Upper lobe of left lung (tissue), 4 donors: ENCODE results near the gene FGB.

Experiments
- CTCF ChIP-seq, 6 experiments: fragments of 450-650 bp in 4 of 6; fragments of 200-600 bp in 2 of 6; sonication (generic) in 2 of 6; IDR thresholded peaks; one replicate each; pipeline ENCODE4 v1.5.1; 2016 to 2019; ENCODE audit warnings: antibody characterized with exemption in 6 of 6
- EP300 ChIP-seq, 4 donors: sonication (generic); formaldehyde crosslinking; IDR thresholded peaks; one replicate each; pipeline ENCODE4 v1.5.1; 2017; ENCODE audit warnings: antibody characterized with exemption in 4 of 4, control low read depth in 2 of 4
- POLR2A ChIP-seq, 4 donors: fragments of 450-650 bp; IDR thresholded peaks; one replicate each; pipeline ENCODE4 v1.5.1; 2016 to 2017; ENCODE audit warnings: antibody characterized with exemption in 4 of 4, mild to moderate bottlenecking in 2 of 4
- POLR2AphosphoS5 ChIP-seq, 2 donors: sonication (generic); formaldehyde crosslinking; IDR thresholded peaks; one replicate each; pipeline ENCODE4 v1.5.1; 2017; ENCODE audit warnings: antibody characterized with exemption in 2 of 2

DNA sequence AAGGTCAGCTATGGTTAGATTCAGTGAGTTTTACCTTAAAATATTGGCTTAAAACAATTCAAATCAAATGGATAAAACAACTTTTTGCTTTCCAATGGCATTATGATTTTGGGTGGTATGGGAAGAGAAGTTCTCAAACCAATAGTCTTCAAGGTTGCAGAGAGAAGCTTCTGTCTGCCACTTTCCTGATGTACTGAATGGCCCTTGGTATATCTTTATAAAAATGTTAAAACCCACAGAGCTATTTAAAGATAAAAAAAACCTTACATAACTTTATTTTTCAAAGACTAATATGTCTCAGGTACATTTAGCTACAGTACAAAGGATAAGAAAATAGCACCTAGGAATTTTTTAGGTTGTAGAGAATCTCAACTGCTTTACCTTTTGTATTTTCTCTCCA lies 20.9 kb downstream of the FGB start:
- no peak for TF ChIP-seq POLR2A (IDR thresholded peaks at IDR 0.05)
- no peak for TF ChIP-seq CTCF (IDR thresholded peaks at IDR 0.05)
- TF ChIP-seq POLR2AphosphoS5 (IDR thresholded peaks at IDR 0.05) = no peak
- no peak for TF ChIP-seq EP300 (IDR thresholded peaks at IDR 0.05)
